SK-N-MC (cell line): ENCODE results near the gene RGMA.

Source experiments
- EZH2 ChIP-seq: fragments of 200-600 bp; sonication (generic); IDR thresholded peaks from one replicate; pipeline ENCODE4 v1.6.1; 2017; ENCODE audit warnings: antibody characterized with exemption
- POLR2AphosphoS5 ChIP-seq: IDR thresholded peaks from 2 replicates; pipeline ENCODE4 v1.6.1; 2012; ENCODE audit warnings: mild to moderate bottlenecking, low read depth, low read length, borderline replicate concordance

- TF ChIP-seq POLR2AphosphoS5 (no peak), EZH2 (no peak)
Measured at GRCh38 chr15:93085692-93086091, 3.3 kb downstream of the RGMA start.
